Stimulated activated CD4-positive, alpha-beta T cell treated with anti-CD3 and anti-CD28 coated beads, Interleukin-4, amount 100 ng/mL, for 24 hours (primary cell): Measurements from ENCODE around the gene CEP20.
"Not testable (repeated sequence)": the region's sequence is repeated elsewhere in the genome, so short reads cannot be mapped to it uniquely, and the experiment has no call there.

Experiments used
- DNase-seq: peaks from one replicate; pipeline ENCODE4 v3.0.0-alpha.2; 2020

Gene CEP20

GRCh38 chr16:15857724-15858560, 30.5 kb downstream of the CEP20 start:
- DNase-seq = no peak

- no peak for DNase-seq
Observed at GRCh38 chr16:15856901-15857698, 31.3 kb downstream of the CEP20 start, which contains the start of gene MYH11. TSS of gene MYH11 (minus strand) at chr16:15857028. CDS start at chr16:15838252, 18,776 bp downstream.

GRCh38 chr16:15856182-15856581, 32.2 kb downstream of the CEP20 start:
- no peak for DNase-seq

GRCh38 chr16:15855704-15856003, 32.7 kb downstream of the CEP20 start:
- DNase-seq = no peak

GRCh38 chr16:15854906-15855703, 33.3 kb downstream of the CEP20 start:
- DNase-seq = no peak

GRCh38 chr16:15854061-15854460, 34.3 kb downstream of the CEP20 start:
- no peak for DNase-seq

- DNase-seq = no peak
Observed at GRCh38 chr16:15853021-15853420, 35.4 kb downstream of the CEP20 start.

GRCh38 chr16:15850555-15850954, 37.8 kb downstream of the CEP20 start:
- DNase-seq = not testable (repeated sequence)

GRCh38 chr16:15849209-15849981, 39.0 kb downstream of the CEP20 start:
- DNase-seq = no peak

- no peak for DNase-seq
Observed at GRCh38 chr16:15847611-15848175, 40.7 kb downstream of the CEP20 start.

GRCh38 chr16:15846510-15846909, 41.9 kb downstream of the CEP20 start:
- DNase-seq = no peak

- no peak for DNase-seq
Observed at GRCh38 chr16:15843635-15844279, 44.6 kb downstream of the CEP20 start.

GRCh38 chr16:15839204-15839603, 49.2 kb downstream of the CEP20 start:
- not testable (repeated sequence) for DNase-seq

- no peak for DNase-seq
Observed at GRCh38 chr16:15837761-15838160, 50.6 kb downstream of the CEP20 start.

- no peak for DNase-seq
Observed at GRCh38 chr16:15836965-15837611, 51.3 kb downstream of the CEP20 start.

- DNase-seq = no peak
Observed at GRCh38 chr16:15836074-15836473, 52.3 kb downstream of the CEP20 start.

GRCh38 chr16:15835136-15835878, 53.1 kb downstream of the CEP20 start:
- no peak for DNase-seq

- DNase-seq = no peak
Observed at GRCh38 chr16:15834502-15834901, 53.9 kb downstream of the CEP20 start.

- no peak for DNase-seq
Observed at GRCh38 chr16:15833541-15833940, 54.9 kb downstream of the CEP20 start.

- no peak for DNase-seq
Observed at GRCh38 chr16:15832241-15832640, 56.2 kb downstream of the CEP20 start.
